Erythroblast (primary cell): Measurements from ENCODE around the gene CLASP1.
A peak's percentile ranks its signal among the peaks of the same experiment; 100 is the strongest.
"Not testable (repeated sequence)": the region's sequence is repeated elsewhere in the genome, so short reads cannot be mapped to it uniquely, and the experiment has no call there.

Experiments used
- DNase-seq, 2 experiments: peaks; one replicate each; lab custom pipeline; 2025; lab: John Stamatoyannopoulos, UW
- GATA1 ChIP-seq: IDR thresholded peaks from 2 replicates; pipeline ENCODE4 v1.6.1; 2011; ENCODE audit warnings: low read depth, mild to moderate bottlenecking, control low read depth, low read length, moderate library complexity
- POLR2A ChIP-seq: IDR thresholded peaks from 2 replicates; pipeline ENCODE4 v1.6.1; 2011; ENCODE audit warnings: mild to moderate bottlenecking, low read length

CLASP1 gene

DNA sequence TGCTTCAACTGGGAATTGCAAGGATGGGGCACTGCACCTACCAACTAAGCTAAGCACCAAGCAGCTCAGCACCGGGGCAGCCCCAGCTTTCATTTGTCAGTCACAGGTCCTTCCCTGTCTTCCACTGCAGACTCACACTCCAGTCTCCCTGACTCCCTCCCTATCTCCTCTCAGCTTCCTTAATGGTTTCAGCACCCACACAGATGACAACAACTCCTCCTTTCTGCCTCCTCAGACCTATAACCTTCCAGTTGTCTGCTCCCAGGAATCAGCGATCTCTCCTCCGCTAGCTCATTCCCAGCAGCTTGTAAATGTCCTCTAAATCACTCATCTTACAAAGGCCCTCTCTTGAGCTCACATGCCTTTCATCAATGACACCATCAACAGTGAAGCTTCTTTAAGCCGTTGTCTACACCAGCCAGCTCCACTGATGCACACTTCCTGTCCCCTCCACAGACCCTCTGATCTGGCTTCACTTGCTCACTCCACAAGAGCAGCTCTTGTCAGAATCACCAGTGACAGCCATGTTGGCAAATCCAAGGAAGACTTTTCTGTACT lies 32.1 kb downstream of the CLASP1 start:
- TF ChIP-seq GATA1, result no peak
- DNase-seq, result no peak

DNA sequence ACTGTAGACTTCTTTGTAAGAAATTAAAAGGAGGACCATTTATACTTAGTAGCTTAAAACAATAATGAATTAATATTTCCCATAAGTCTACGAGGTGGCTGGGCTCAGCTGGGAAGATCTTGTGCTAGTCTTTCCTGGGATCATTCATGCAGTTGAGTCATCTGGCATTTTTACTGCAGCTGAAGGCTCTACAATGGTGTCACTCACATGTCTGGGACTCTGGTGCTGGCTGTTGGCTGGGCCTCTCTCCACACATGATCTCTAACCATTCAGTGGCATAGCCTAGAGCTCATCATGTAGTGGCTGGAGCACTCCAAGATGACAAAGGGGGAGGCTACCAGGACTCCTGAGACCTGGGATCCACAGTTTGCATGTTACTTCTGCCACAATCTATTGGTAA lies 35.5 kb downstream of the CLASP1 start:
- TF ChIP-seq GATA1 (no peak), POLR2A (no peak)
- DNase-seq, result no peak

DNA sequence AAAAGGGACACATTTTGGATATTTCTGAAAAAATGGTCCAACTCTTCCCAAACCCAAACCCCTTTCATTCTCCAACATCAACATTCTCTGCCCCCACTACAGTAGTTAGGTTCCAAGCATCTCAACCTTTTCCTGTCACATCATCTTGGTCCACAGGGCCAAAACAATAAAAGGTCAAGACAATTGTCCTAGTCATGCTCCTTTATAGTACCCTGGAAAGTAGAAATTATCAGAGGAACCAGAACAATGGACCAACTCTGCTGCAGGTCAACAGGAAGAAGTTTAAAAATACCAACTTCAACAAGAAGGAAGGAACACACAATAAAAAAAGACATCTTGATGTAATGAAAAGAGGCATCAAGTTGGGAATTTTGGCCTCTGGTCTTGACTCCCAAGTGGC lies 36.1 kb downstream of the CLASP1 start:
- TF ChIP-seq GATA1, result no peak
- TF ChIP-seq POLR2A, result no peak
- DNase-seq, result no peak

DNA sequence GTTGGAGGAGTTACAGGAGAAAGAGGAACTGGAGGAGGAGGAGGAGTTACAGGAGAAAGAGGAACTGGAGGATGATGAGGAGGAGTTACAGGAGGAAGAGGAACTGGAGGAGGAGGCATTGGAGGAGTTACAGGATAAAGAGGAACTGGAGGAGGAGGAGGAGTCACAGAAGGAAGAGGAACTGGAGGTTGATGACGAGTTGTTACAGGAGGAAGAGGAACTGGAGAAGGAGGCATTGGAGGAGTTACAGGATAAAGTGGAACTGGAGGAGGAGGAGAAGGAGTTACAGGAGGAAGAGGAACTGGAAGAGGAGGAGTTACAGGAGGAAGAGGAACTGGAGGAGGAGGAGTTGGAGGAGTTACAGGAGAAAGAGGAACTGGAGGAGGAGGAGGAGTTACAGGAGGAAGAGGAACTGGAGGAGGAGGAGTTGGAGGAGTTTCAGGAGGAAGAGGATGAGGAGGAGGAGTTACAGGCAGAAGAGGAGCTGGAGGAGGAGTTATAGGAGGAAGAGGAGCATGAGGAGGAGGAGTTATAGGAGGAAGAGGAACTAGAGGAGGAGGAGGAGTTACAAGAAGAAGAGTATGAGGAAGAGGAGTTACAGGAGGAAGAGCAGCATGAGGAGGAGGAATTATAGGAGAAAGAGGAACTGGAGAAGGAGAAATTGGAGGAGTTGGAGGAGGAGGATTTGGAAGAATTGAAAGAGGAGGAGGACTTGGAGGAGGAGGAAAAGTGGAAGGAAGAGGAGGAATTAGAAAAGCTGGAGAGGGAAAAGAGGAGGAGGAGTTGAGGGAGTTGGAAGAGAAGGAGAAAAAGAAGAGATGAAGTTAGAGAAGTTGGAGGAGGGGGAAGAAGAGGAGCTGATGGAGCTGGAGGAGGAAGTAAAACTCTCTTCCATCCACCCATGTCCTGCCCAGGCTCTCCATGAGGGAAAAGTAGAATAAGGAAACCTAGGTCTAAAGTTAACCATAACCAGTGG lies 37.2 kb downstream of the CLASP1 start:
- peak in 1 of 2 experiments; percentile 17 for DNase-seq
- TF ChIP-seq POLR2A (no peak), GATA1 (no peak)

DNA sequence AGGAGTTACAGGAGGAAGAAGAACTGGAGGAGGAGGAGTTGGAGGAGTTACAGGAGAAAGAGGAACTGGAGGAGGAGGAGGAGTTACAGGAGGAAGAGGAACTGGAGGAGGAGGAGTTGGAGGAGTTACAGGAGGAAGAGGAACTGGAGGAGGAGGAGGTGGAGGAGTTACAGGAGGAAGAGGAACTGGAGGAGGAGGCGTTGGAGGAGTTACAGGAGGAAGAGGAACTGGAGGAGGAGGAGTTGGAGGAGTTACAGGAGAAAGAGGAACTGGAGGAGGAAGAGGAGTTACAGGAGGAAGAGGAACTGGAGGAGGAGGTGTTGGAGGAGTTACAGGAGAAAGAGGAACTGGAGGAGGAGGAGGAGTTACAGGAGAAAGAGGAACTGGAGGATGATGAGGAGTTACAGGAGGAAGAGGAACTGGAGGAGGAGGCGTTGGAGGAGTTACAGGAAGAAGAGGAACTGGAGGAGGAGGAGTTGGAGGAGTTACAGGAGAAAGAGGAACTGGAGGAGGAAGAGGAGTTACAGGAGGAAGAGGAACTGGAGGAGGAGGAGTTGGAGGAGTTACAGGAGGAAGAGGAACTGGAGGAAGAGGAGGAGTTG lies 38.1 kb downstream of the CLASP1 start:
- not testable (repeated sequence) for DNase-seq

DNA sequence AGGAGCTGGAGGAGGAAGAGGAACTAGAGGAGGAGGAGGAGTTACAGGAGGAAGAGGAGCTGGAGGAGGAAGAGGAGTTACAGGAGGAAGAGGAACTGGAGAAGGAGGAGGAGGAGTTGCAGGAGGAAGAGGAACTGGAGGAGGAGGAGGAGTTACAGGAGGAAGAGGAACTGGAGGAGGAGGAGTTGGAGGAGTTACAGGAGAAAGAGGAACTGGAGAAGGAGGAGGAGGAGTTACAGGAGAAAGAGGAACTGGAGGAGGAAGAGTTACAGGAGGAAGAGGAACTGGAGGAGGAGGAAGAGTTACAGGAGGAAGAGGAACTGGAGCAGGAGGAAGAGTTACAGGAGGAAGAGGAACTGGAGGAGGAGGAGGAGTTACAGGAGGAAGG lies 38.8 kb downstream of the CLASP1 start:
- DNase-seq, result peak in 1 of 2 experiments; percentile 52

DNA sequence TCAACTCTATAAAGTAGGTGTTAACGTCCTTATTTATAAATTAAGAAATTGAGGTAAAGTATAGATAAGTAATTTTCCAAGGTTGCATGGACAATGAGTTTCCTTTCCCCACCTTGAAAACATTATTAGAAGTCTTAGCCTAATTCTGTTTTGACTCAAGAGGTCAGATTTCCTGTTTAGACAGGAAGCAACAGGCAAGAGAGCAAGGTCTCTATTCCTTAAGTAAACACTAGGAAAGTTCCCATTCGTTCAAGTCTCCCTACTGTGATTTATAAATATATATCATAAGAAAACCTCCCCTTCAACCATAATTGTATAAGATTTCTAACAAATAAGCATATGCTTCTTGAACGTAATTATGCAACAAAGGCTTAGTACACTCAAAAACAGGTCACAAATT lies 40.3 kb downstream of the CLASP1 start:
- DNase-seq, result no peak
- no peak for TF ChIP-seq GATA1
- TF ChIP-seq POLR2A, result no peak

DNA sequence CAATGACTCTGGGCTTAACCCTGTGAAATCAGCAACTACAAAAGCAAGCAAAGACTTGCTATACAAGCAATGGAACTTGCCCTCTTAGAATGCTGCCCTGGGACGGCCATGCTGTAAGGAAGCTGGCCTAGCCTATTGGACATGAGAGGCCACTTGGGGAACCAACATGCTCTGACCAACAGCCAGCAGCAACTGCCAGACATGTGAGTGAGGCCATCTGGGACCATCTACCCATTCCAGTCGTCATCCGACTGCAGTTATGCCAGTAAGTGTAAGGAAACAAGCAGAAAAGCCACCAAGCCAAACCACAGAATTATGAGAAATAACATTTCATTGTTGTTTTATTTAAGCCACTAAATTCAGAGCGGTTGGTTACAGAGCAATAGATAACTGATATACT lies 40.9 kb downstream of the CLASP1 start:
- DNase-seq, result no peak
- no peak for TF ChIP-seq POLR2A
- no peak for TF ChIP-seq GATA1

DNA sequence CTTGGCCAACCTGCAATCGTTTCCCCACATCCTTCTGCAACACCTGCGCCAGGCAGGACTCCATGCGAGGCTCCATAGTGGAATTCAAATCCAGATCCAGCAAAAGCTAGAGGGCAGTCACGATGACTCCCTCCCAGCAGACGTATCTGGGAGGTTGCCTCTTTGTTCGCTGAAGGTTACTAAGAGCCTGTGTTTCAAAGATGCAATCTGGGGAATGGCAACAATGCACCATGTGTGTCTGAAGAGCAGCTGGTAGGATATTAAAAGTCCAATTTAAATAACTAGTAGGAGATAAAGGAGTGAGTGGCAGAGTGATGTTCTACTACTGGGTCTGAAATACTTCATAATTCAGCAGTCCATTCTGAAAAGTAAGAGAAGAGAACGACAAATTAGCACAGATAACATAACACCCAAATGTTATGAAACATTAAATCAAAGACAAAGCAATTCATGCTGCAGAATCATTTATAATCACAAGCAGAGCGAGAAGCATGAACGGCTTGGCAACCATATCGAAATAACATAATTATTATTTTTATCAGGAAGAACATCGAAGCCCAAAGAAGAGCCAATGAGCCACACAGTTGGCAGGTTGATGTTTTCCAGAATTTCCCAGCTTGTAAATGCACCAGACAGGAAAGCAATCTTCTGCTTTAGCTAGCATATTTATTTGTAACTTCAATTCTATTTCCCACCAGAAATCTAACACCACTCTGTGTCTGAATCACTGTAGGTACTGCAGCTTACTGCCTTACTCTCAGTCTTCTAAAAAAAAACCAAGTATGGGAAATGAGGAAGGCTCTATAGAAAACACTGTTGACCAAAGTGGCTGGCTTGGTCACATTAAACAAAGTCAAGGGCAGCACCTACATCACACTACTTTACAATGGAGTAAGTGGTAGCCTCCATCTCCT lies 43.2 kb downstream of the CLASP1 start:
- no peak for TF ChIP-seq GATA1
- TF ChIP-seq POLR2A, result no peak
- DNase-seq, result no peak

DNA sequence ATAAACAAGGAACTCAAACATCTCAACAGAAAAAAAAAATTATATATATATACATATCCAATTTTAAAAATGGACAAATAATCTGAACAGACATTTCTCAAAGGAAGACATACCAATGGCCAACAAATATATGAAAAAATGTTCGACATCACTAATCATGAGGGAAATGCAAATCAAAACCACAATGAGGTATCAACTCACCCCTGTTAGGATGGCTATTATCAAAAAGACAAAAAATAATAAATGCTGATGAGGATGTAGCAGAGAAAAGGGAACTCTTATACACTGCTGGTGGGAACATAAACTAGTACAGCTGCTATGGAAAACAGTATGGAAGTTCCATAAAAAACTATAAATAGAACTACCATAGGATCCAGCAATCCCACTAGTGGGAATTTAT lies 46.1 kb downstream of the CLASP1 start:
- DNase-seq, result no peak
- no peak for TF ChIP-seq GATA1
- no peak for TF ChIP-seq POLR2A

DNA sequence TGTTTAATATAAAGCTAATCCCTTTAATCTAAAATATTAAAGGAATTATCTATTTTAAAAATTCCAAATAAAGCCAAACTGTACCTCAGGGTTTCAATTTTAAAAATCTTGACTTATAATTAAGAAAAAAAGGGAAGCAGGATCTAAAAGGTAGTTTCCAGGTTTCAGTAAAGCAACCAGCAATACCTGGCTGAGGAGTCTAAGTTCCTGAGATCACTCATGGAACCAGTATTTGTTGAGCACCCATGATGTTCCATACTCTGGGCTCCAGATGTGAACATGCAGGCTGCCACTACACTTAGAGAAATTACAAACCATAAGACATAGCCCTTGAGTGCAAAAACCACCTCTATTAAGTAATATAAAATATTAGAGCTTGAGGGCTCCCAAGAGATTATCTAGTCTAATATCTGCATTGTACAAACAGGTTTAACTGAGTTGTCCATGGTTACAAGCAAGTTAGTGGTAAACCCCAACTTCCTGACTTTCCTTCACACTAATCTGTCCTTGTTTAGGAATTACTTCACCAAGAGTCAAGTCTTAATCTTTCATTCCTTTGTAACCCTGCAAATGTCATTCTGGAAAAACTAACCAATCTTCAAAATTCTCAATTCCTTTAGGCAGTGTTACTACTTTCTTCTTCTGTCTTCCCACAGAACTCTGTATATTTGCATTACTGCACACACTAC lies 49.2 kb downstream of the CLASP1 start:
- TF ChIP-seq POLR2A (no peak), GATA1 (no peak)
- DNase-seq, result no peak

DNA sequence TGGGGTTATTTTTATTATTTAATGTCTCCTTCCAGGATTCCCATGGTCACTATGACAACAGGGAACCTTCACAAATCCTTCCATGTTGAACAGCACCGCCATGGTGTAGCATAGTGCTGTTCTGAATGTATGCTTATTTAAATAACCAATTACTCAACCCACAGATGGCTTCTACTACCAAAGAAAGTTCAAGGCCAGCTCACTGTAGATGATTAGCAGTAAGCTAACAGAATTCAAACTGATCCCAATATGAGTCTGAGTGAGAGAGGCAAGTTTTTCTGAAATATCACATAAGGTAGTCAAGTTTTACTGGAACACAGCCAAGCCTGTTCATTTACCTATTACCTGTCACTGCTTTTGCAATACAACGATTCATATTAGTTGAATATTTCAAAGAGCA lies 51.2 kb downstream of the CLASP1 start:
- no peak for DNase-seq
- TF ChIP-seq GATA1, result no peak
- TF ChIP-seq POLR2A, result no peak
